DOHH2 (cell line): ENCODE results near the gene B3GAT2.

ENCODE experiments used
- H3F3A ChIP-seq: fragments of 200-600 bp; sonication (generic), shearing (Covaris generic); 2 replicates; pipeline ENCODE4 v1.6.0; 2016; ENCODE audit warnings: antibody characterized with exemption, mild to moderate bottlenecking; ENCODE audit not compliant: control insufficient read depth, insufficient read depth
- H3K27ac ChIP-seq: fragments of 200-600 bp; sonication (generic); 2 replicates; pipeline ENCODE4 v1.5.1; 2014; ENCODE audit warnings: low read depth, mild to moderate bottlenecking, low read length, moderate library complexity
- H3K27me3 ChIP-seq: fragments of 200-600 bp; sonication (generic); 2 replicates; pipeline ENCODE4 v1.6.1; 2014; ENCODE audit warnings: mild to moderate bottlenecking, low read length, mixed read lengths; ENCODE audit not compliant: control insufficient read depth
- H3K36me3 ChIP-seq: fragments of 200-600 bp; sonication (generic); 2 replicates; pipeline ENCODE4 v1.6.1; 2014; ENCODE audit warnings: mild to moderate bottlenecking, low read length, moderate library complexity, mixed read lengths; ENCODE audit not compliant: control insufficient read depth
- H3K4me1 ChIP-seq: fragments of 200-600 bp; sonication (generic); 2 replicates; pipeline ENCODE4 v1.6.1; 2014; ENCODE audit warnings: mild to moderate bottlenecking, low read length, mixed read lengths; ENCODE audit not compliant: control insufficient read depth
- H3K4me2 ChIP-seq: fragments of 200-600 bp; sonication (generic); 2 replicates; pipeline ENCODE4 v1.6.0; 2014; ENCODE audit warnings: mild to moderate bottlenecking, low read length, moderate library complexity
- H3K4me3 ChIP-seq: fragments of 200-600 bp; sonication (generic); 2 replicates; pipeline ENCODE4 v1.5.1; 2014; ENCODE audit warnings: mild to moderate bottlenecking, low read length, mixed read lengths
- H3K79me2 ChIP-seq: fragments of 200-600 bp; sonication (generic); 2 replicates; pipeline ENCODE4 v1.6.1; 2014; ENCODE audit warnings: mild to moderate bottlenecking, low read length, mixed read lengths; ENCODE audit not compliant: control insufficient read depth
- H3K9me2 ChIP-seq: fragments of 200-600 bp; sonication (generic); replicated peaks from 2 replicates; pipeline ENCODE4 v1.6.1; 2014; ENCODE audit warnings: mild to moderate bottlenecking, low read length, mixed read lengths; ENCODE audit not compliant: control insufficient read depth
- H3K9me3 ChIP-seq: fragments of 200-600 bp; sonication (generic); 2 replicates; pipeline ENCODE4 v1.6.1; 2014; ENCODE audit warnings: antibody characterized with exemption, low read length, mixed read lengths; ENCODE audit not compliant: control insufficient read depth, insufficient read depth
- H4K20me1 ChIP-seq: fragments of 200-600 bp; sonication (generic); 2 replicates; pipeline ENCODE4 v1.6.0; 2014; ENCODE audit warnings: low read depth, mild to moderate bottlenecking, antibody characterized with exemption, low read length, moderate library complexity; ENCODE audit not compliant: control insufficient read depth, insufficient read depth
- CTCF ChIP-seq: fragments of 200-600 bp; sonication (generic); IDR thresholded peaks from one replicate; pipeline ENCODE4 v1.5.1; 2014; ENCODE audit warnings: antibody characterized with exemption, mild to moderate bottlenecking, low read depth, low read length; ENCODE audit not compliant: poor library complexity, severe bottlenecking
- EZH2phosphoT487 ChIP-seq: fragments of 200-600 bp; sonication (generic); IDR thresholded peaks from 2 replicates; pipeline ENCODE4 v1.6.1; 2017; ENCODE audit warnings: borderline replicate concordance, mild to moderate bottlenecking, antibody characterized with exemption, low read length, moderate library complexity, mixed read lengths

B3GAT2 gene

GRCh38 chr6:70996106-70996505 is 39.2 kb upstream of the B3GAT2 start:
- H3K27me3 ChIP-seq = no peaks in the 10 kb centered on the region
- no peaks in the 10 kb centered on the region for H3K36me3 ChIP-seq
- no peaks in the 10 kb centered on the region for H3K79me2 ChIP-seq
- H3K27ac ChIP-seq = no peak overlapping the region
- H3F3A ChIP-seq = no peaks in the 10 kb centered on the region
- H3K4me2 ChIP-seq = no peak overlapping the region
- no peak overlapping the region for H3K4me3 ChIP-seq
- no peaks in the 10 kb centered on the region for H4K20me1 ChIP-seq
- H3K4me1 ChIP-seq = no peaks in the 10 kb centered on the region
- no peak for TF ChIP-seq CTCF
- TF ChIP-seq EZH2phosphoT487 = no peak
- no peaks in the 10 kb centered on the region for H3K9me2 ChIP-seq
- no peaks in the 10 kb centered on the region for H3K9me3 ChIP-seq

GRCh38 chr6:70995411-70995810 is 38.6 kb upstream of the B3GAT2 start:
- Histone ChIP-seq H3K79me2 (no peaks in the 10 kb centered on the region), H3K4me1 (no peaks in the 10 kb centered on the region), H3K27ac (no peak overlapping the region), H4K20me1 (no peaks in the 10 kb centered on the region), H3K9me2 (no peaks in the 10 kb centered on the region), H3K9me3 (no peaks in the 10 kb centered on the region), H3F3A (no peaks in the 10 kb centered on the region), H3K4me2 (no peak overlapping the region), H3K36me3 (no peaks in the 10 kb centered on the region), H3K4me3 (no peak overlapping the region), H3K27me3 (no peaks in the 10 kb centered on the region)
- TF ChIP-seq CTCF = no peak
- no peak for TF ChIP-seq EZH2phosphoT487

GRCh38 chr6:70991253-70991652 is 34.4 kb upstream of the B3GAT2 start:
- no peak overlapping the region for H3K27ac ChIP-seq
- H3K9me2 ChIP-seq = no peaks in the 10 kb centered on the region
- no peaks in the 10 kb centered on the region for H3K9me3 ChIP-seq
- H3K79me2 ChIP-seq = no peaks in the 10 kb centered on the region
- H3K27me3 ChIP-seq = no peaks in the 10 kb centered on the region
- no peaks in the 10 kb centered on the region for H3K36me3 ChIP-seq
- no peaks in the 10 kb centered on the region for H3K4me1 ChIP-seq
- no peaks in the 10 kb centered on the region for H4K20me1 ChIP-seq
- TF ChIP-seq EZH2phosphoT487 (no peak), CTCF (no peak)
- no peak overlapping the region for H3K4me3 ChIP-seq
- H3F3A ChIP-seq = no peaks in the 10 kb centered on the region
- H3K4me2 ChIP-seq = no peak overlapping the region

GRCh38 chr6:70985156-70985555 is 28.3 kb upstream of the B3GAT2 start:
- Histone ChIP-seq H3K4me1 (no peaks in the 10 kb centered on the region), H3K36me3 (no peaks in the 10 kb centered on the region), H3K27ac (no peak overlapping the region), H4K20me1 (no peaks in the 10 kb centered on the region), H3K9me3 (no peaks in the 10 kb centered on the region), H3K27me3 (no peaks in the 10 kb centered on the region), H3F3A (no peaks in the 10 kb centered on the region), H3K9me2 (no peaks in the 10 kb centered on the region), H3K4me3 (no peak overlapping the region), H3K79me2 (no peaks in the 10 kb centered on the region), H3K4me2 (no peak overlapping the region)
- TF ChIP-seq CTCF (no peak), EZH2phosphoT487 (no peak)
